ENCODE results near the gene SH3RF3.

Gene SH3RF3

GRCh38 chr2:109178968-109179367 is 50.0 kb downstream of the SH3RF3 start:
- DNase-seq = no peak
- TF ChIP-seq GATA1 (IDR thresholded peaks at IDR 0.05; ENCODE audit: low read depth, low read length) (no peak), POLR2A (IDR thresholded peaks at IDR 0.05; ENCODE audit: low read length) (no peak)

- TF ChIP-seq GATA1 (IDR thresholded peaks at IDR 0.05; ENCODE audit: low read depth, low read length) = no peak
- no peak for TF ChIP-seq POLR2A (IDR thresholded peaks at IDR 0.05; ENCODE audit: low read length)
- DNase-seq = no peak
Measured at GRCh38 chr2:109180786-109181185, 51.8 kb downstream of the SH3RF3 start.

- TF ChIP-seq POLR2A (IDR thresholded peaks at IDR 0.05; ENCODE audit: low read length) (no peak), GATA1 (IDR thresholded peaks at IDR 0.05; ENCODE audit: low read depth, low read length) (no peak)
- no peak for DNase-seq
Measured at GRCh38 chr2:109182426-109182825, 53.4 kb downstream of the SH3RF3 start.

GRCh38 chr2:109183871-109184270 is 54.9 kb downstream of the SH3RF3 start:
- no peak for DNase-seq
- TF ChIP-seq GATA1 (IDR thresholded peaks at IDR 0.05; ENCODE audit: low read depth, low read length) (no peak), POLR2A (IDR thresholded peaks at IDR 0.05; ENCODE audit: low read length) (no peak)

- TF ChIP-seq GATA1 (IDR thresholded peaks at IDR 0.05; ENCODE audit: low read depth, low read length) (no peak), POLR2A (IDR thresholded peaks at IDR 0.05; ENCODE audit: low read length) (no peak)
- DNase-seq = no peak
Measured at GRCh38 chr2:109184368-109184767, 55.4 kb downstream of the SH3RF3 start.

GRCh38 chr2:109185338-109185737 is 56.3 kb downstream of the SH3RF3 start:
- DNase-seq = no peak
- TF ChIP-seq GATA1 (IDR thresholded peaks at IDR 0.05; ENCODE audit: low read depth, low read length) = no peak
- TF ChIP-seq POLR2A (IDR thresholded peaks at IDR 0.05; ENCODE audit: low read length) = no peak

- no peak for DNase-seq
Measured at GRCh38 chr2:109185821-109186570, 57.0 kb downstream of the SH3RF3 start.

GRCh38 chr2:109186656-109187250 is 57.7 kb downstream of the SH3RF3 start:
- TF ChIP-seq POLR2A (IDR thresholded peaks at IDR 0.05; ENCODE audit: low read length) (no peak), GATA1 (IDR thresholded peaks at IDR 0.05; ENCODE audit: low read depth, low read length) (no peak)
- DNase-seq = no peak

More at GRCh38 chr2:109185821-109186570, 57.0 kb downstream of the SH3RF3 start:
- TF ChIP-seq GATA1 (IDR thresholded peaks at IDR 0.05; ENCODE audit: low read depth, low read length) = no peak
- TF ChIP-seq POLR2A (IDR thresholded peaks at IDR 0.05; ENCODE audit: low read length) = no peak

GRCh38 chr2:109187711-109188495 is 58.9 kb downstream of the SH3RF3 start:
- TF ChIP-seq GATA1 (IDR thresholded peaks at IDR 0.05; ENCODE audit: low read depth, low read length) (no peak), POLR2A (IDR thresholded peaks at IDR 0.05; ENCODE audit: low read length) (no peak)
- no peak for DNase-seq

GRCh38 chr2:109188496-109188890 is 59.5 kb downstream of the SH3RF3 start:
- TF ChIP-seq GATA1 (IDR thresholded peaks at IDR 0.05; ENCODE audit: low read depth, low read length) (no peak), POLR2A (IDR thresholded peaks at IDR 0.05; ENCODE audit: low read length) (no peak)
- no peak for DNase-seq

- TF ChIP-seq GATA1 (IDR thresholded peaks at IDR 0.05; ENCODE audit: low read depth, low read length) (no peak), POLR2A (IDR thresholded peaks at IDR 0.05; ENCODE audit: low read length) (no peak)
- DNase-seq = no peak
Measured at GRCh38 chr2:109188898-109189297, 59.9 kb downstream of the SH3RF3 start.

- TF ChIP-seq GATA1 (IDR thresholded peaks at IDR 0.05; ENCODE audit: low read depth, low read length) = no peak
- TF ChIP-seq POLR2A (IDR thresholded peaks at IDR 0.05; ENCODE audit: low read length) = no peak
- no peak for DNase-seq
Measured at GRCh38 chr2:109189751-109190150, 60.7 kb downstream of the SH3RF3 start.

- TF ChIP-seq POLR2A (IDR thresholded peaks at IDR 0.05; ENCODE audit: low read length) (no peak), GATA1 (IDR thresholded peaks at IDR 0.05; ENCODE audit: low read depth, low read length) (no peak)
Measured at GRCh38 chr2:109193807-109194619, 65.0 kb downstream of the SH3RF3 start.

GRCh38 chr2:109194620-109194937 is 65.6 kb downstream of the SH3RF3 start:
- TF ChIP-seq POLR2A (IDR thresholded peaks at IDR 0.05; ENCODE audit: low read length) (no peak), GATA1 (IDR thresholded peaks at IDR 0.05; ENCODE audit: low read depth, low read length) (no peak)
- DNase-seq = no peak

More at GRCh38 chr2:109193807-109194619, 65.0 kb downstream of the SH3RF3 start:
- no peak for DNase-seq
